Raji (cell line): ENCODE measurements around the gene FAM3C.

ENCODE experiments used
- POLR2A ChIP-seq: IDR thresholded peaks from 2 replicates; pipeline ENCODE4 v1.6.1; 2011; ENCODE audit warnings: low read depth, low read length, control low read depth; ENCODE audit not compliant: insufficient read depth

The FAM3C gene

DNA sequence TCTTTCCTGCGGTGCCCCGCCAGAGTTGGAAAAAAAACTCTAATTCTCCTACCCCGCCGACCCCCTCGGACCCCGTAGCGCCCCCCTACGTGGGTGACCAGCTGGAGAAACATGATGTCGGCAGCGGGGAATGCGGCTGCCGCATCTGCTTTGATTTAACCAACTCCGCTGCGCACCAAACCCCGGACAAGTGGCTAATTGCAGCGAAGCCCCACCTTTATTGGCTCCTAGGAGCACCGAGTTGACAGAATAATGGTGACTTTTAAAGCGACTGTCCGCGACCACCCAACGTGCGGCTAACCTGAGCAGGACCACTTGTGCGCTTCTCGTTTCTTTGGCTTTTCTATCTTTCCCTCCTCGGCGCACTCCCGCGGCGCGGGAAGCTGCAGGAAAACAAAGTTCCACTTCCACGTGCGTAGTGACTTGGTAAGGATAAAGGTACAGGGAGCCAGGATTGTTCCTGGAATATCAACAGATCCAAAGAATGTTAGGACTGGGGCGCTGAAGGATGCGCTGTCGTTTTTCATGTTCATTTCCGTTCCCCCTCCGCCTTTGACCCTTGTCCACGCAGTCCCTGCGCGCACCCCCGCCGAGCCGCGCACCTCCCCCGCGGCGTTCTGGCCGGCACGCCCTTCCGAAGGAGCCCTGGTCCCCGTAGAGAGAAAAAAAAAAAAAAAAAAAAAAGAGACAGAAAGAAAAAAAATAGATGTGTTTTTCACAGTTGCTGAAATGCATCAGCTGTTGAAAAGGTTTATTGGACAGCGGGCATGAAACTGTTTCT, 65.9 kb downstream of the FAM3C start:
- TF ChIP-seq POLR2A: no peak

DNA sequence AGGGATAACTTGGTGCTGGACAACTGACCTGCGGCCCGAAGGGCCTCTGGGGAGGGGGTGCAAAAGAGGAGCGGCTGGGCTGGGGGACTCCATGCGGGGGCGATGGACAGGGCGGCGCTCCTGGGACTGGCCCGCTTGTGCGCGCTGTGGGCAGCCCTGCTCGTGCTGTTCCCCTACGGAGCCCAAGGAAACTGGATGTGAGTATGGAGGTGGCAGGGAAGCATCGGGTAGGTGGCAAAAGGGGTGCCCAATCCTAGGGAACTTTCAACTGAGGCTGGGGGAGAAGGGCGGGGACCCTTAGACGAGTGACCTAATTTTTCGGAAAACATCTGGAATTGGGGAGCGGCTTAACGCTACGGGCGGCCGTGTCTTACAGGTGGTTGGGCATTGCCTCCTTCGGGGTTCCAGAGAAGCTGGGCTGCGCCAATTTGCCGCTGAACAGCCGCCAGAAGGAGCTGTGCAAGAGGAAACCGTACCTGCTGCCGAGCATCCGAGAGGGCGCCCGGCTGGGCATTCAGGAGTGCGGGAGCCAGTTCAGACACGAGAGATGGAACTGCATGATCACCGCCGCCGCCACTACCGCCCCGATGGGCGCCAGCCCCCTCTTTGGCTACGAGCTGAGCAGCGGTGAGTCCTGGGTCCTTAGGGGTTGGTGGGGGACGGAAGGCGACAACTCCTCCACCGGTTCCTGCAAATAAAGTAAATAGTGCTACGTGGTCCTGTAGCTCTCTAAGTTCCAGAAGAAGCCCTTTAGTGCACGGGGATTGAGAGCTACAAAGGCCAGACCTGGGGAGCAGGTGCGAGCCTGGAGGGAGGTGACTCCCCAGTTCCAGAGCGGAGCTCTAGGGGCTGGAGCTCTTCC, 66.7 kb downstream of the FAM3C start:
- no peak for TF ChIP-seq POLR2A

DNA sequence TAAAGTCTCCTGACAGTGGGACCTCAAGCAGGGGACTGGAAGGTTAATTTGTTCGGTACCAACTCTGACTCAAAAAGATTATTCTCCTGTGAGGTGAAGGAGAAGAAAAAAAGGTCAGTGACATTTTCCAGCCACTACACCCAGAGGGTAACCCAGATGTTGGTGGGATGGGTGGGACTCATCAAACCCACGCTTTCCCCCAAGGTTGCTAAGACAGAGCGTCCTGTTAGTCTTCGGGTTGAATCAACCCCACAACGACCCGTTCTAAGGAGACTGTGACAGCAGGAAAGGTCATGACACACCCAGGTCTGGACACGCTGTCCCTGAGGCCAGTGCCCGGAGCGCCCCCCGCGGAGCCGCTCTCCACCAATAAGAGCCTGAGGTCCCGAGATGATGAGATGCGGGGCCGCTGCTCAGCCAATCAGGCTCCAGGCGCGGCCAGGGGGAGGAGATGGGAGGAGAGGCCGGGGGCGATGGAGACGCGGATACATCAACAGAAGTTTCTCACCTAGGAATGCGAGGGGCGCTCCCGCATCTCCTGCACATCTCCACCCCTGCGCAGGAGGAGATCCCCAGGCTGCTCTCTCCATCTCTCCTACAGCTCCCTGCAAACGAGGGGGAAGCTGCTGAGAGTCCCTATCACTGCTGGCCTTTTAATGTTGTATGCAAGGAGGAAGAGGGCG, 67.5 kb downstream of the FAM3C start, which contains the start of gene WNT16:
Gene WNT16 (plus strand): TSS at position 493 of the 683 bp plus-strand sequence. CDS start 293 bp downstream, outside the sequence.
- TF ChIP-seq POLR2A: no peak

DNA sequence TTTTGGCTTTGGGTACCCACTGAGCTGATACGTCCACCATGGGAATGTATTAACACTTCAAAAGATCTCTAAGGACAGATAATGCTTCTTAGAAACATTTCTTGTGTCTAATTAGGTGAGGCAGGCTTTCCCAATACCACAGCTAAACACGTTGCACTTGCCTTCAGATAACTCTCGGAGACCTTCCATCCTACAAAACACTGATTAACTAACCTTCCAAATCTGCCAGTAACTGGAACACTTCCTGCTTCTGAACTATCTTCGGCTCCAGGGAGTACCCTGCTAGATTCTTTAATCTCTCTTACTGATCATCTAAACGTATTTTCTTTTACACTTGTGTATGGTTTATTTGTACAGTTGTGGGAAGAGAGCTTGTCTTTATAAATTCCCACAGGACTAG, 68.4 kb downstream of the FAM3C start:
- TF ChIP-seq POLR2A: no peak

DNA sequence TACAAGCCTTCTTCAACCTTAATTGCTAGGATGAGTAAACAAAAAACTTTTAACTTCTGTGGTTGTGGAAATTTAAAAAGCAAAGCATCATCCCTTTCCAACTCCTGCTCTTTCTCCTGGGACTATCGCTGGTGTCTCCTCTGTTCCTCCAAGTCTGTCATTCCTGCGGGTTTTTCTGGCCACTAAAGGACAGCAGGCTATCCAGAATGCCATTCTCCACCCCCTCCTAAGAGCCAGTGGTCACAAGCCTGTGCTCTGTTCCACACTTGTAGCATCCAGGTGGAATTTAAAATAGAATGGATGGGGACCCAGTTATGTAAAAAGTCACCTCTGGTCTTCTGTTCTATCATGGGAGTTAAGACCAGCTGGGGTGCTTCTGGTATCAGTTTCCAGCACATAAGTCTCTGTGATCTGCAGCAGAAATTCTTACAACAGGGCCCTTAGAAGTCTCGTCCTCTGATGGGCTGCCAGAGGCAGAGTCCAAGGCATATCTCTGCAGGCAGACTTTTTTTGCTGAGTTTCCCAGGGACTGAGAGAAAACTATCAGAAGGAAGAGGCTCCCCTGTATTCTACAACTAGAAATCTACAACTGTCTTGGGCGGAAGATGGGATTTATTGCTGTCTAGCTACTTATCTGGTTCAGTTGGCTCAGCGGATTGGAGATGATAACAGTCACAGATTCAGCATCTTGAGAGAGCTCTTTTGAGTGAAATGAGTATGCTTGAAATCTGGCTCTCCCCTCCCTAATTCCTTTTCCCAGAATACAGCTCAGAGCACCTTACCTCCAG, 72.4 kb downstream of the FAM3C start:
- TF ChIP-seq POLR2A: no peak

DNA sequence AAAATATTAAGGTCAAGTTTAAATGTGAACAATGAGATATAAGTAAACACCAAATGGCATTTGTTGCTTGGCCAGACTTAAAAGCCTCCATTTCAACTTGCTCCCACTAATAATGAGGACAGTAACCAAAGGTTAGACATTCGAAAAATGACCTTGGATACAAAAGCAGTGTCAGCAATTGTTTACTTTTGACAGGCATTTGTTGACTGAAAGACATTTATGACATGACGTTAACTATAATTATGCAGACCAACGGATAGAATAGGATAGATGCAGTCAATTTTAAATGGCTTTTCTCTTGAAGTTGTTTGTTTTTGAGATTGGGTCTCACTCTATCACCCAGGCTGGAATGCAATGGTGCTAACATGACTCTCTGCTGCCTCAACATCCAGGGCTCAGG, 73.6 kb downstream of the FAM3C start:
- TF ChIP-seq POLR2A: no peak

DNA sequence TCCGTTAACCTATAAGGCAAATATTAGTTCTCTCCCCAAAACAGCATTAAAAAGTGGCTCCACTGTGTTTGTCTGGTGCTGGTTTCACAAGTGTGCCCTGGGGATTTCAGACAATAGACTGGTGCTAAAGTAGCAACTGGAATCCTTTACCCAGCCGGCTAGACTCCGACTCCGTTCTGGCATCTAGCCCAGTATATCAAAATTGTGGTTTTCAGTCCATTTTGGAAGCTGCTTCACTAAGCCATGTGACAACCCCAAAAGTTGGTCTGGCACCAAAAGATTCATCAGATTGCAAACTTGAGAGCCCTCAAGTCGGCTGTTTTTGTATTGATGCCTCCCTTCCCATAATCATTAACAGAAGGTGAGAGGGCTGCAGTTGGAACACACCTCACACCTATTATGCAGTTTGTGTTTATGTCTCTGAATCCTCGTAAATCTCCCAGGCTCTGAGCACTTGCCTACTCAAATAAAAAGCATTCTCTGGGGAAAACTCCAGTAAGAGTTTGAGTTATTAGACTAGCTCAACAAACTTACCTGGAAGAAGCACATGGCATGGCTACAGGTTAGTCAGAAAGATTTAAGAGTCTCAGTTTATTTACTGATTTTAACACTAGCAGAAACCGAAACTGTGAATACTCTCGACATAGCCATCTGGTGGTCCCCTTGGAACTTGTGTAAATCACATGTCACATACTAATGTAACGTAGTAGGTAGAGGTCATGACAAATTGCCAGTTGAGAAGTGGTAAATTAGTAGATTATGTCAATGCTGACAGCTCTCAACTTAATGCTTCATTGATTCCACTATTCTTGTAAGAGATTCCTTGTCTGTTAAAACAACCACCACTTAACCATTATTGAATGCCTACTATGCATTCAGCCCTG, 82.1 kb downstream of the FAM3C start:
- no peak for TF ChIP-seq POLR2A

DNA sequence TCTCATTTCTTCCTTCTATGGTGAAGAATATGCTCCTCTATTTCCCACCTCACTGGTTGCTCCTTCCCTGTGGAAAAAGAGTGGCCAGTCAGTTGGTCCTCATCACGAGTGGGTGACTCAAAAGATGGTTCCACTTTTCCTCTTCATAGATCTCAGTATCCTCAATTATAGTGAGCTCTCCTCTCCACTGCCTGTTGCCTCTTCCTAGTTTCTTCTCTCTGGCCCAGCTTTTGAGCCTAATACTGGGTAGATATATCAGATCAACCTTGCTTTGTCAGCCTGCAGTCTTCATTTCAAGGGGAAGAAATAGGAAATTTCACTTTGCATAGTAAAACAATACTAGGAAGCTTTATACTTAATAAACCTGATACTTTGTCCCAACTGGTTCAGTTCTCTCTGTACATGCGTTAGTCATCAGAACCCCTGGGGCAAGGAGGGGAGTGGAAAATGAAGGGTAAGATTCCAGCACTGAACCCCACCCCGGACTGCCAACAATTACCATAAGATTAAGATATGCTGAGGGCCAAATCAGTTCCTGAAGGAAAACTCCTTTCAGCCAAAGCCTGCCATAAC, 82.8 kb downstream of the FAM3C start:
- no peak for TF ChIP-seq POLR2A

DNA sequence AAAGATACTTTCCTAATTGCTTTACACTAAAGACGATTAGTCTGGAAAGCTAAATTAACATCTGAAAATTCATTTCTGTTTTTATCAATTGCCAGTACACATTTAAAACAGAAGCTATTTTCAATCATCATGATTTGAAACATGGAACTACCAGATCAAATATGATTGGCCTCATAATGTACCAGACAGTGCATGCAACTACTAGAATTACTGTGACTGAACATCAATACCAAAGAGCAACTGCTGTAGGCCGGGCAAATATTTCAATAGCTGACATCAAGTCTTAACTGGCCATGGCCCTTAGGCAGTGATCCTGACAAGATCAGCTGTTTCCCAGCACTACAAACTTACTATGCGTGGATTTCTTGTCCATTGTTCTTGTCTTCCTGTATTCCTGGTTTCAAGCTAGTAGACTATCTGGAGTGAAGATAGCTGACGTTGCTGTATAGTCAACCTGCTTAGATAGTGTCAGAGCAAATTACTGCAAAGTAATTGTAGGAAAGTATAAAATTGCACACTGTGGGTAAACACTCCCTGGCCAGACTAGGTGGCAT, 89.0 kb downstream of the FAM3C start:
- TF ChIP-seq POLR2A: no peak

DNA sequence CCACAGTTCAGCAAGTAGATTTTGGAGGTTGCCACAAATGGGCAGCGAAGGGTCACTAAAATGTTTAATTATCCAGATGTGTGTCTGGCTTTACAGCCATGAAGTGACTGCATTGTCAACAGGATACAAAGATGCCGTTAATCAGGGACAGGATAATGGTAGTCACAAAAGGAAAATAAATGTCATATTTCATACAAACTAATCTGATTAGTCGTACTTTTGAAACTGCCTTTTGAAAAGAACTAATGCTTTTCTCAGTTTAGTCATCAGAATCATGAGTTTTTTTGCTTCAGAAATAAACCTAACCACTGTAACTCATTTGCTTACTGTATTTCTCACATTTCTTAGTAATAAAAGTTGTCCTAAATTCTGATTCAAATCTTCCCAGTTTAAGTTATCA, 89.5 kb downstream of the FAM3C start:
- TF ChIP-seq POLR2A: no peak

DNA sequence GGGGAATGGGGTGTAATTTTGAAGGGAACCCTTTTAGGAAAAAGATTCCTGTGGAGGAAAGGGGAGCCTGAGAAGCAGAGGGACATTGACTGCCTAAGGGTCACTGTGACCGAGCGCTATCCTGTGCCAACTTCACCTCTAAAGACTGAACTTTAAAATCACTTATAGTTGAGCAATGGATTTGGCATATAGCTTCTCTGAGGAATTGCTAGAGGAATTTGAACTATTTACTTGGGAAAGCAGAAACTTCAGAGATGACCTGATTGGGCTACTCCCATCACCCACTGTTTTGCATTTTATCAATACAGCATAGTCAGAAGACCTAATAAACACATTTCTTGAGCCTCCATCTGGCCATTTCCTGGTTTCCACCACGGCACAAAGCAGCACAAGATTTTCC, 91.0 kb downstream of the FAM3C start:
- no peak for TF ChIP-seq POLR2A

DNA sequence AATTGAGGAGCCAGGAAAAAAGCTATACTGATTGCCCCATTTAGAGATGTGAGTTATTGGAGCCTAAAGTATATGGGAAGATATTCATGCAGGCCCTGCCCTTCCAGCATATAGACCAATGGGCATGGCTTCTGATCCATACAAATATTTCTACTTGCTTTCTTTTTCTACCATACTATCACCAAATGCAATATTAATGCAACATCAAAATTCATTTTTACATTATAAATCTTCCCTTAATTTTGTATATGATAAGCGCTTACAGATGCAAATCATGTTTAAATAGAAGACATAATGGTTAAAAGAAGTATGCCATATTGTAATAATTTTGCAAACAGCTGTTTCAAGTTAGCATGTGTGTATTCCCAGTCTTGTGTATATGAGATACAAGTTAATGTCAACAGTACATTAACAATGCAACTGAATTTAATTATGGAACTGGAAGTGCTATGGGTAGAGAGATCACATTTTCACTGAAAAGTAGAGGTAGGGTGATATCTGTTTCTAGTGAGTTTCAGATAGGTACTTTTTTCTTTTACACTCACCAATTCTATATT, 91.9 kb downstream of the FAM3C start:
- no peak for TF ChIP-seq POLR2A
